Stimulated activated CD8-positive, alpha-beta memory T cell treated with anti-CD3 and anti-CD28 coated beads, Interleukin-2, amount 100 ng/mL, for 48 hours (primary cell): ENCODE measurements around the gene ZBTB20.

Experiments
- DNase-seq, 2 donors: peaks; one replicate each; pipeline ENCODE4 v3.0.0-alpha.2; 2020; ENCODE audit warnings: low read depth in 2 of 2

The ZBTB20 gene

DNA sequence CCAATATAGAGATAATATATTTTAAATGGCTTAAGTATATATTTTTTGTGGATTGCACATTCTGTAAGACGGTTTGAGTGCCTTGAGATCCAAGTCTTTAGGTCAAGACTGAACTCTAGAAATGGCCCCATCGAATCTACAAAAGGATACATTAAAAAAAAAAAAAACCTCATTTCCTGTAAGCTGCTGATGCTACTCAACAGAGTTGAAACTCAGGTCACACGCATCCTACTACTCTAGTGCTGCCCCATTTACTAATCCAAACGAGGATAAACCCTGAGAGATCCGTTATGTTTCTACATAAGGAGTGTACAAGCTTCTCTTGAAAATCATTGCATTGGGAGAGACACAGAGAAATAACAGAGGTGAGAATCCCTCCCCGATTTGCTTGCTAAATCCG is 666.0 kb downstream of the ZBTB20 start:
- DNase-seq: no peak

DNA sequence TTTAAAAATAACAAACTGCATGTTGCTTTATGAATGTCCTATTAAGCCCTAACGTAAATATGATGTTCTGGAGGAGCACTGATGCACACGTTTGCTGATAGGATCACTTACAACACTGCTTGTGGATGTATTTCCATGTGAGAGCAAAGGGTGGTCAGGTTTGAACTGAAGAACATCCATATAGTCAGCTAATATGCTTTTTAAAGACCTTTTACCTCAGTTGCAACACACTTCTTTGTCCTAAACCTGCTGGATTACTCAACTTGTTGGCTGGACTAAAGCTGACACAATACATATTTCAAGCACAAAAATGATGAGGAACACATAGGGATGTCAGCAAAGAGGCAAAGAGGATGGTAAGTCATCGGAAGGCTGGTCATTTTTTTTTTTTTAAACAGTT is 666.6 kb downstream of the ZBTB20 start:
- no peak for DNase-seq

DNA sequence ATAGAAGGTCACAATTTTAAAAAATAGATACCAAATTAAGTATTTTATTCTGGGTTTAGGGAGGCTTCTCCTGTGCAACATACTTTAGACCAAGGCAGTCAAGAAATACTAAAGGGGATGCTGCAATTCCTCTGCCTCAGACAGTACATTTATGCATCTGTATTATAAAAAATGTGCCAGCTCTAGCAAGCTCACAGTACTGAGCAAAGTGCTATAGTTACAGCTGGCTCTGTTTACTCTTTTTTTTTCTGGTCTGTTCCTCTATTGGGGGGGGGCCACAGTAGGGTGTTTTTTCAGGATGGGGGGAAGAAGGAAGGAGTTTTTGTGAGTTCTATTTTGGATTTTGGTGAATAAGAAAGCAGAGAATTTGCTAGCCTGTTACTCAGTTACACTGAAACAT is 668.3 kb downstream of the ZBTB20 start:
- DNase-seq: no peak

DNA sequence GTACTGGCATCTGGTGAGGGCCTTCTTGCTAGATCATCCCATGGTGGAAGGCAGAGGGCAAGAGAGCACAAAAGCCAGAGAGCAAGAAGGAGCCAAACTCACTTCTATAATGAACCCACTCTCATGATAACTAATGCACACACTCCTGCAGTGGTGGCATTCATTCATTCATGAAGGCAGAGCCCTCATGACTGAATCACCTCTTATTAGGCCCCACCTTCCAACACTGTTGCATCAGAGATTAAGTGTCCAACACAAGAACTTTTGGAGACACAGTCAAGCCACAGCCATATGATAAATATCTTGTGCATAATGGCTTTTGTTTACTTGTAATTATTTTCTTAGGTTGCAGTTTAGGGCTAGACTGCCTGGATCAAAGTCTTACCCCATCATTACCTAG is 670.6 kb downstream of the ZBTB20 start:
- no peak for DNase-seq

DNA sequence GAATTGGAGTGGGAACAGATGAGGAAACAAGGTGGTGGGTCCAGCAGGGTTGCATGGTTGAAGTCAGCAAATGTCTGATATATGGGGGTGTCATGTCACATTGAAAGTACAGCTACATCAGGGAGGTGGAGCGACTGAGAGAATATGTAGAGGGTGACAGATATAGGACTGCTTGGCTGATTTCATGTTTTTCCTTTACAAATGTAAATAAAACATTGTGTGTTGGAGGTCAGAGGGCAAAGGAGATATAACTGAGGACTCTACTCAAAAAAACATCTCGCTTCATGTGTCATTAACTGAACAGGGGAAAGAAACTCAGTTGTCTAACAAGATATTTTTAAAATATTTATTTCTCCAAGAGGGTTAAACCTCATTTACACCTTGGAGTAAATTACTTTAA is 675.6 kb downstream of the ZBTB20 start:
- no peak for DNase-seq

DNA sequence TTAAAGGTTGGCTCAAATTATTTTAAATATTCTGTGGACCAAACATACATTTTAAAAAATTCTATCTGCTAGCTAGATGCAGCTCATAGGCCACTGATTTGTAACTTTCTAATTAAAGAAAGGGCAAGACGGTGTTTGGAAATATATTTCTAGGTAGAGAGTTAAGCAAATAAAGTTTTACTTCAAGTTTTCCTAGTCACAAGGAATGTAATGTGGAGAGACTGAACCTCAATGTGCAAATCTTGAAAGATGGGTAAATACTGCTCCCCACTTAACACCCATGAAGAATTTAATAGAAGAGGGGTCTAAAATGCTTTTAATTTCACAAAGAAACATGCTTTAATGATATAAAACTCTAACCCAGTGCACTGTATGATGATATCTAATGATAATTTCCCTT is 678.0 kb downstream of the ZBTB20 start:
- DNase-seq: no peak

DNA sequence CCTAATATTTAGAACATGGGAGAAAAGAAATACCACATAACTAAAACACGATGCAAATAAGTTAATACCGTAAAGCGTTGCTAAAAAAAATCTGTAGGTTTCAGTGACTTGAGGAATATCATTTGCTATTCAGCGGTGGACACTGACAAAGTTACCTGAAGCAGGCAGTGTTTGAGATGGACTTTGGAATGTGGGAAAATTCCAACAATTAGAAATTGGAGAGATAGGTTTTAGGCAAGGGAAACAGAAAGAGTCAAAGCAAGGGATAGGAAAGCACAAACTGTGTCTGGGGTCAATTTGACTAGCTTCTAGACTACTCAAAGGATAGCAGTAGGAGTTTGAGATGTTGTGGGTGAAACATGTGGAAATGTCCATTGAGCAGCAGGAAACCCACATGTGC is 680.3 kb downstream of the ZBTB20 start:
- no peak for DNase-seq

DNA sequence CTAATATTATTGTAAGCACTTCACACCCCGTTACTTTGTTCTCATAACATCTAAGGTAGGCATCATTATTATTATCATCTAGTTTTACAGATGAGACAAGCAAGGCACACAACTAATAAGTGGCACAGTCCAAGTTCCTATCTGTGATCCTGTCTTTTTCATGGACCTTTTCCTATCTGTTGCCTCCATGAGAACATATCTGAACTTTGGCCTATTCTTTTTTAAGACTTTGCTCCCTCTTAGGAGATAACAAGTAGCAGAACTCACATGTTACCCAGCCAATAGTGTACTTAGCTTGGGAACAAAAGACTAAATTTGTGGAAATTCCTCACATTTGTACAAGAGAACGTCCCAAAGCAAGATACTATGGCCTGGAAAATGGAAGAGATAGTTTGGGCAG is 680.8 kb downstream of the ZBTB20 start:
- no peak for DNase-seq

DNA sequence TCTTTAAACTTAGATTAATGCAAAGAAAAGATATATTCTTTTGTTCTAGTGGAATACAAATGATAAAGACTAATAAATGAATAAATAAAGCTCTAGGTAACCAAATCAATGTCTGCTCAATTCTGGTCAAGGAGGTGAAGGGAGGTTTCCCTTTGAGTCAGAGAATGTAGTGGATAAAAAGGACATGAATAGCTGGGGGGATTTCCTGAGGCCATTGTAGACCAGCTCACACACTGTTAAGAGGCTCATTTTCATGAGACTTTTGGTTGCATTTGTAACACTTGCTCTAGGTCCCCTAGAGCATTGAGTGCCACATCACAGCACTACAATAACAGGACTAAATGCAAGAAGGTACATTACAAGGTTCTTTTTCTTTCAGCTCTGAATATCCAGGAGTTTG is 682.5 kb downstream of the ZBTB20 start:
- DNase-seq: no peak

DNA sequence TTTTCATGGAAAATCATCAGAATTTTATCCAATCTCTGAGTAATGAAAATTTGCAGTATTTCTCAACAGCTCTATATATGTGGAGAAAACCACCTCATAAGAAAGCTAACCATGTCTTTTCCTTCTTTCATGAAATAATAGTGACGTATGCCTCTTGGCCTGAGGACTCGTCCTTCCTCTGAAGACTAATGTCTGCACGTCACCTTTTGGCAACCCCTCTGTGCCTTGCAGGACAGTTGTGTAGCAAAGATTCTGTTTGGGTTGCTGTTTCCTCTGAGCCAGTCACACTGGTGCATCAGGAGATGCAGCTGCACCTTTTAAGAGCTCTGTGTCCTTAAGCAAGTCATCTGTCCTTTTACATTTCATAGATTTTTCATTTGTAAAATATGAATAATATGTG is 684.3 kb downstream of the ZBTB20 start:
- no peak for DNase-seq

DNA sequence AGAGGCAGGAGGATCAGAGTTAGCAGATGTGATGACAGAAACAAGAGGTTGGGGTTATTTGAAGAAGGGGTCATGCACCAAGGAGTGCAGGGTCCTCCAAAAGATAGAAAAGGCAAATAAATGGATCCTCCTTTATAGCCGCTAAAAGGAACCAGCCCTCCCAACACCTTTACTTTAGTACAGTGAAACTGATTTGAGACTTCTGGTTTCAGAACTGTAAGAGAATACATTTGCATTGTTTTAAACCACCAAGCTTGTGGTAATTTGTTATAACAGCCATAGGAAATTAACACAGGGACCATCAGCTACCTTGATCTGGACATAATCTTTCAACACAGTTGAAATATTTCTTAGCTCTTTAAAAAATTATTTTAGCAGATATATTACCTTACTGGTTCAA is 686.6 kb downstream of the ZBTB20 start:
- DNase-seq: no peak

DNA sequence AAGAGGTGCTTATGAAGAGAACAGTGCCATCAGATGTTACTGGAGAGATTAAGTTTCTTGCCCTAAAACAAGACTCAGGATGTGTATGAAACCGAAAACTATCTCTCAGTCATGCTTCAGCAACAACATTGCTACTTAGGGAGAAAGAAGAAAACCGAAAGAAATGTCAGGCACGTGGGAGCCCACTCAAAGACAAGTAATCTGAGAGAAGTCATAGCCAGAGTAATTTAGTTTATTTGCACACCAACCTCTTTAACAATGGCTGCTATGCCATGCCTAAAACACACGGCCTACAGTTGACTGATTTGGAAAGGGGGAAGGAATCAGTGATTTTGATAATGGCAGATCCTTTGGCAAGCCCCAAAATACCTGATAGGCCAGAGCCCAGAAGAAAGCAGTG is 690.3 kb downstream of the ZBTB20 start:
- DNase-seq: no peak

DNA sequence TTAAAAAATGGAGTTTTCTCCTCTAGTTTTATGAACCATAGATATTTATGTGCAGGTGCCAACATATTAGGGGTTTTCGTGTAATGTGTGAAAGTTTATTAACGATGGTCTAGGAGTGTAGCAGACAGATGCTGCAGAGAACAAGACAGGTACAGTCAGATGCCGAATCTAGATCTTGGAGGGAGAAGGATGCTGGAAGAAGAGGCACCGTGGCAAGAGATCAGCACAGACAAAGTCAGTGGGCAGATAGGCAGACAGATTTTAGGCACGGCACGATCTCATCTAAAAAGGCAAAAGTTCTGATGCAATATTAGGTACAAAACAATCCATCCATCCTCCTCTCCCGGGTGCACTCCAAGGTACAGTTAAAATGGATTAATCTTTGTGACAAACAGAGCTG is 691.7 kb downstream of the ZBTB20 start:
- no peak for DNase-seq

DNA sequence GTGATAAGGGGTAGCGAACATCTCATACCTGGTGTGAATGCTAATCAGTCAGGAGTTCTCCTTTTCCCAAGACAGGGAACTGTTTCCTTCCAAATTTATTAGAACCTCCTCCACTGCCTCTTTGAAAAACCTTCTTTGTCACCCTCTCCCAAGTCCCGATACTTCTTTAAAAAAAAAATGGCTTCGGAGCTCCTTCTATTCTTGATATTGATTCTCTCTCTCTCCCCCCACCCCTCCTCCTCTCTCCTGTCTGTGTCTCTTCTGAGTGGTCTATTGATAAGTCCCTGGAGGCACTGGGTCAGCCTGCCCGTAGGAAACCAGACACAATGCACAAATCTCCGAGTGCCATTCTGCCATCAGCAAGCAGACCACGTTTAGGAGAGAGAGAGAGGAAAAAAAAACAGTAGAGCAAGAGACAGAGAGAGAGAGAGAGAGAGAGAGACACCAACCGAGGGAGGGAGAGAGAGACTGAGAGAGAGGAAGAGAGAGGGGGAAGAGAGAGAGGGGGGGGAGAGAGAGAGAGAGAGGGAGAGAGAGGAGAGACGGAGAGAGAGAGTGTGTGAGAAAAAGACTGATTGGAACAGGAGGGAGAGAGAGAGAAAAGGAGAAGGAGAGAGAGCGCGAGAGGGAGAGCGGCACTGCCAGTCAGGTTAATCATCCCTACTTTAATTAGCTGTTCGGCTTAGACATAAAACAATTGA is 692.4 kb downstream of the ZBTB20 start:
- no peak for DNase-seq

DNA sequence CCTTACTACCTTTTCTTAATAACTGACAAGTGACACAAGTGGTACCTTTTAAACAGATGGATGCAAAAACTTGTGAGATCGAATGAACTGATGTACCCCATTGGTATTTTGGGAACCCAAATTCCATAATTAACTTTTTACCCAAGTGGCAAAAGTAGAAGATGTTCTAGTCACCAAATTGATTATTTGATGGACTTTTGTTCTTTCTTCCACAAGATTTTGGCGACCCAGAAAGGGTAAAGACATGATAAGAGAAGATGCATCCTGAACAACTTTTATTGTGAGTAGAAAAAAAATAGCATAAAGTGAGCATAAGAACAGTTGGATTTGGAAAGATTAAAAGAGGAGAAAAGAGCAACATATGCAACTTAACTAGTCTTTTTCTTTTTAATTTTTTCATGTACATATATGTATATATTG is 693.7 kb downstream of the ZBTB20 start:
- DNase-seq: no peak

DNA sequence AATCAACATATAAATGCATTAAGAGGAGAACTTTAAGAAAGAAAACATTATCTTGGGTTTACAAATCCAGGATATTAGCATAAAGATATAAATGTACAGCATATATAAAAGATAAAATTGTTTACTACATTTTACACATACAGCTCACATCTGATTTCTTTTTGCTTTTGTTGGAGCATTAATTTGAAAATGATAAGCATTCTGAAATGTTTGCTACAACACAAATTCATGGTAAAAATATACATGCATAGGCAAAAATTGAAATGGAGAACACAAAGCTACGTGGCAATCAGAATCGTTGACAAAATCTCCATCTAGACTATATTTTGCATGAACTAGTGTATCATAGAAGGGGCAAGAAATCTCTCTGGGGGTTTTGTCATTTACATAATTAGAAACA is 694.2 kb downstream of the ZBTB20 start:
- no peak for DNase-seq

DNA sequence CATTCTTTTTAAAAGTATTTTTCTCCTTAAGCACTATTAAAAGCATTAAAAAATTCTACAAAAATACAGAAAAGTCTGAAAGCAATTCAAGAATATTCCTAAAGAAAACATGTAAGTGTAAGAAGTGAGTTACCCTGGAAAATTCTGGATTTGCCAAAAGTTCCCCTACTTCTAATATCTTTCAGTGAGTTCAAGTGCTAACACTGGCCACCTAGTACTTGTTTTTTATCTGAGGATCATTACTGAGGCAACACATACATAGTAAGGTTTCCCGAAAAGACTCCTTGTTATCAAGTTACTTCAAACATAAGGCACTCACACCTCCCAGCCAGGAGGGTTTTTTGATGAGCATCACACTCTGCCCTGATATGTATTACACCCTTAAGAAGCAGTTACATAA is 694.8 kb downstream of the ZBTB20 start:
- no peak for DNase-seq

DNA sequence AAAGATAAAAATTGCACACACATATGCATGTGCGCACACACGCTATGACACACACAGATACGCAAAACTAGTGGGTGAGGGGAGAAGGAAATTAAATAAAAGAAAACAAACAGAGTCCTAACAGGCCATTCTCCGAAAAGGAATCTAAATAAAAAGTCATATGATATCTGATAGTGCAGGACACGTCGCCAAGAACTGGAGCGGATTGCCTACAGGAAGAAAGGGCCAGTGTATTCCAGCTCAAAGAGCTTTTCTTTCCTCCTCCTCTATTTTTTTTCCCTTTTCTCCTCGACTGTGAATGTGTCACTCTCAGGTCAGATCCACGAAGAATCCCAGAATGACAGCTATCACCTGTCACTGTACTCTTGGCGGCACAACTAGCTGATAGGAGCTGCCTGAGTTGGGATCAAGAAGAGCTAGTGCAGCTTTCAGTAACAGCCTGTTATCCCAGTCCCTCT is 695.5 kb downstream of the ZBTB20 start:
- DNase-seq: no peak

DNA sequence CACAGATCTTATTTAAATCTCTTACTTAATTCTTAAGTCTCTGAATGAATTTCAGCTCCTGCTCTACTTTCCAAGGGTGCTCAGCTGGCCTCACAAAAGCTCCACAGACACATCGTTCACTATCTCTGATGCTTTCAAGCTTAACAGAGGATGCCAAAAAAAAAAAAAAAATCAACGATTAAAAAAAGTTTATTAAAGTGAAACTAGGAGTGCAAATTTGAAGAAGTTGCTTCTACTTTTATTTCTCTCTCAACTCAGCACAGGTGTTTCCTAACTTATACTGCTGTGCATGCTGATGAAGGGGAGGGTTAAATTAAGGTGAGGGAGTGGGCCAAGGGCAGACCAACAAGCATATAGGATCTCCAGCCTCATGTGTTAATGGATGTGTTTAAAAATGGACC is 696.0 kb downstream of the ZBTB20 start:
- DNase-seq: no peak

DNA sequence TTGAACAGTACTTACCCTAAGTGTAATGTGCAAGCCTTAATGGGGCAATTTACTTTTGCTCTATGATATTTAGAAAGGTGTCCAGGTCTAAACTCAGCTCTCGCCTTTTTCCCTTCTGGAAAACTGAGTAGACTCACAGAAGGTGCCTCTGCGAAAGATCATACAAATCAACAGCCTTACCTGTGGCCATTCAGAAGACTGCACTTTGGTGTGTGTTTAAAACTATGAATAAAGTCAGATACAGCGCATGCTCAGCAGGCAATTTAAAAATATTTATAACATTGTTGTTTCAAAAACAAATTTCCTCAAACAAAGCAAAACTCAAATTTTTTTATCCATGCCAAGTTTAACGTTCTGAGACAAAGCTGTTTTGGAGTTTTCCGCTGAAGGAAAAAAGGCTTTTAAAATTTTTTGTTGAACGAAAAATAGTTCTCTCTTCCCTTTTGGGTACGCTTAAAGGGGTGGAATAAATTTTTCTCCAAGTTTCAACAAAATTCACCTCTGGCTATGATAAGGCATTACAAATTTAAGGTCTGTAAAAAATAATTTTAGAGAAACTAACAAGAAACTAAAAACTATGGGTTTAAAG is 697.0 kb downstream of the ZBTB20 start:
- no peak for DNase-seq

DNA sequence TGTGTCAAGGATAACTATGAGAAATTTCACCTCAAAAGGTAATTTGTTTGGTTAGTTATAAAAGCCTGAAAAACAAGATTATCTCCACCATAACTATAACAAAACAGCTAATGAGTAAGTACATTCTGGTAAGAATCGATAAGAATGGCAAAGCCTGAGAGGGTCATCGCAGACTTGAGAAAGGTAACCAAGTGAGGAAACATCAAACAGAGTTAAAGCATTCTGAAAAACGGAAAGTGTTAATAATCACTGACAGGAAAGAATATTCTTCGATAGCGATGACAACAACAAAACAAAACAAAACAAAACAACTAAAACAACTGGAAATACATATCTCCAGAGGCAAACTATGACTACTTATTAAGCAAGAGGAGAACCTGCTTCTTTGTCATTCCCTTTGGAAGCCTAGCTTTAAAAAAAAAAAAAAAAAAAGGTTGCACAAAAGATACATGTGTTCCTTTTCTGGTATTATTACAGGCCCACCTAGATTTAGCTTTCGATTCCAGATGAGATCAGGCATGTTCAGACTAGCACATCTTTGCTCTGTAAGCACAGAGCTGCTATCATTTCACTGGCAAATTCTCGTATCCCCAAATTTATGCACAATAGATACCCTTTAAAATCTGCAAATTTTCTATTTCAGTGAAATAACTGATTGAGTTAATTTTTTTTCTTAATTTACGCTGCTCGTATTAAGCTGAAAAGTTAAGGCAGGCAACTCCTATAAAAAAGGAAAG is 697.6 kb downstream of the ZBTB20 start:
- no peak for DNase-seq

DNA sequence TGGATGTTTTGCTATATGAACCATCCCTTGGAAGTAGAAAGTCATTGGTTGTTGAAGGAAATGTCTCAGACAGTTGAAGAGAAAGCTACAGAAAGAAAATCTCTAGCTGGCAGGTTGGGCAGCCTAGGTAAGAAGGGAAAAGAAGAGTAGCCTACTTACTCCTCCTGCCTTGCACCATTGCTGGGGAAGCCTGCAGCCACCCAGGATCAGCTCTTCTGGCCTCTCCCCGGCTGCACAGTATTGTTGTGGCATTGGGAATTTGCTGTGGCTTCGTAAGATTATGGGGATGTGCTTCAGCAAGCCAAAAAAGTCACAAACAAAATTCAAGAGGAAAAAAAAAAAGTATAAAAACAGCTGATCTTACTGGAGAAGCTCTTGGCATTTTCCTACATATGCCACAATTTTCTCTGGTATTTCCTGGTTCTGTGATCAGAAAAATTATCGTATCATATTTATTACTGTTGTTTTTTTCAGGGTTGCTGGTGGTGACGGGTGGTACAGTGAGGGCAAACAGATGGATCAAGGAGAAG is 699.1 kb downstream of the ZBTB20 start:
- no peak for DNase-seq

DNA sequence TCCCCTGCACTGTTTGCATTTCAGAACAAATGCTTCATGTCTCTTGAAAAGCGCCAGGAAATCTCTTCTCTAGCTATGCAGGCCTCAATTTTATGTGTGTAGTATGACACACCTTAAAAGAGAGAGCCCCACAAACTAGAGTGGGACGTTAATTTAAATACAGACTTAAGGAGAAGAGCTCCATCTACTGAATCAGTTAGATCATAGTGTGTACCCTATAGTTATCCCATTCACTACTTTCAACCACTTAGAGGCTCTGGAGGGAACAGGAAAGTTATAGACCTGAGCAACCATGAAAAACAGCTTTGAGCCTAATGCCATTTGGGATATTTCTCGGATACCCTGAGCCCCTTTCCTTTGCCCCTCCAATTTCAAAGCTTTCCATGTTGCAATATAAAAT is 699.5 kb downstream of the ZBTB20 start:
- no peak for DNase-seq
